CD4-positive, alpha-beta memory T cell (primary cell): ENCODE data around the gene HOXA13. TPM values are rescaled to one million over a fixed set of nuclear protein-coding genes. Genes with fewer than 3 reads are reported as not detected.

Experiments
- CTCF ChIA-PET: fragments of 350-600 bp; sonication (Branson Sonifier 250); formaldehyde crosslinking; loops from one replicate; lab custom pipeline; 2021; ENCODE audit warnings: inconsistent platforms; ENCODE audit not compliant: partially characterized antibody; lab: Charles Lee
- POLR2A ChIA-PET: fragments of 350-600 bp; sonication (Branson Sonifier 250); formaldehyde crosslinking; loops from one replicate; lab custom pipeline; 2021; ENCODE audit not compliant: partially characterized antibody; lab: Charles Lee
- DNase-seq, 5 donors: peaks; one replicate each; pipeline versions ENCODE4 v3.0.0 to v3.0.0-alpha.2; 2020 to 2022; ENCODE audit warnings: mixed read lengths in 1 of 5
- H3K27ac ChIP-seq: one replicate; pipeline ENCODE4 v1.7.0; 2013; ENCODE audit warnings: low read depth, low read length
- H3K27me3 ChIP-seq: 2 replicates; pipeline ENCODE4 v1.7.0; 2013; ENCODE audit warnings: mild to moderate bottlenecking, low read length, moderate library complexity; ENCODE audit not compliant: insufficient read depth
- H3K36me3 ChIP-seq: 2 replicates; pipeline ENCODE4 v1.7.0; 2013; ENCODE audit warnings: mild to moderate bottlenecking, low read length, moderate library complexity; ENCODE audit not compliant: insufficient read depth
- H3K4me1 ChIP-seq: 2 replicates; pipeline ENCODE4 v1.7.0; 2013; ENCODE audit warnings: mild to moderate bottlenecking, low read length, moderate library complexity; ENCODE audit not compliant: insufficient read depth
- H3K4me3 ChIP-seq, 2 donors: one replicate each; pipeline ENCODE4 v1.7.0; 2013; ENCODE audit warnings: low read length in 2 of 2, mild to moderate bottlenecking in 1 of 2
- H3K9me3 ChIP-seq, 2 donors: one replicate each; pipeline ENCODE4 v1.7.0; 2013; ENCODE audit warnings: low read length in 2 of 2, control low read depth in 1 of 2; ENCODE audit not compliant: control insufficient read depth in 1 of 2
- H3K27ac Mint-ChIP-seq, 7 donors: one replicate each; pipeline ENCODE4 v1.8.0; 2020 to 2021; ENCODE audit warnings: mixed read lengths in 7 of 7, mild to moderate bottlenecking in 6 of 7, inconsistent platforms in 3 of 7, moderate library complexity in 3 of 7
- H3K27me3 Mint-ChIP-seq, 2 donors: one replicate each; pipeline ENCODE4 v1.8.0; 2020 to 2021; ENCODE audit warnings: mixed read lengths in 2 of 2
- H3K36me3 Mint-ChIP-seq, 2 donors: one replicate each; pipeline ENCODE4 v1.8.0; 2020 to 2021; ENCODE audit warnings: mixed read lengths in 2 of 2, inconsistent platforms in 1 of 2, mild to moderate bottlenecking in 1 of 2
- H3K4me1 Mint-ChIP-seq, 4 donors: one replicate each; pipeline ENCODE4 v1.8.0; 2020 to 2021; ENCODE audit warnings: mixed read lengths in 4 of 4, mild to moderate bottlenecking in 1 of 4
- H3K4me3 Mint-ChIP-seq, 8 donors: one replicate each; pipeline ENCODE4 v1.8.0; 2020 to 2021; ENCODE audit warnings: mixed read lengths in 8 of 8, mild to moderate bottlenecking in 7 of 8, moderate library complexity in 6 of 8, inconsistent platforms in 3 of 8
- H3K9me3 Mint-ChIP-seq, 8 donors: one replicate each; pipeline ENCODE4 v1.8.0; 2020 to 2021; ENCODE audit warnings: mixed read lengths in 8 of 8, mild to moderate bottlenecking in 5 of 8, inconsistent platforms in 3 of 8, moderate library complexity in 1 of 8
- intact Hi-C: fragments of 100-400 bp; cut with micrococcal nuclease; formaldehyde crosslinking; loops from one replicate; pipeline ENCODE4 v1.15.1; 2023
- polyA plus RNA-seq, 2 donors: library from polyadenylated mRNA; unstranded; fragments of 300-500 nt; fragmentation: Illumina TruSeq; gene quantifications; one replicate each; pipeline ENCODE4 v1.2.3, GENCODE V29; 2021
- total RNA-seq, 2 experiments: library from RNA; stranded (reverse); gene quantifications; one replicate each; pipeline ENCODE4 v1.2.3, GENCODE V29; 2021

The HOXA13 gene
- total and polyA plus RNA-seq, 4 experiments from 2014 or later, result not detected

GRCh38 chr7:27178366-27178765 lies 21.5 kb downstream of the HOXA13 start:
- Histone ChIP-seq H3K27ac (no peak overlapping the region), H3K27me3 (peaks cover 47% of the 10 kb centered on the region), H3K4me1 (peaks cover 19% of the 10 kb centered on the region), H3K4me3 (no peak overlapping the region), H3K9me3 (no peaks in the 10 kb centered on the region), H3K36me3 (no peaks in the 10 kb centered on the region)
- peaks cover 53 to 68% of the 10 kb centered on the region in 2 donors for H3K27me3 Mint-ChIP-seq
- peaks cover 2 to 24% (median 6%) of the 10 kb centered on the region in 4 donors for H3K4me1 Mint-ChIP-seq
- no peak overlapping the region for H3K4me3 Mint-ChIP-seq
- DNase-seq, result no peak
- H3K36me3 Mint-ChIP-seq, result peaks cover 0 to 4% of the 10 kb centered on the region in 2 donors
- intact Hi-C loops, result no loop called here
- ChIA-PET POLR2A (interaction anchor here (1.0 kb wide), 1 partner anchor 10 kb away, joined by 3 read pairs; no protein-coding TSS in a partner anchor), CTCF (interaction anchor here (0.6 to 4.4 kb wide), 16 partner anchors 8 to 1285 kb away, joined by 3 to 38 read pairs (median 5); partner anchors contain the start of genes HIBADH and HOXA3)
- H3K27ac Mint-ChIP-seq, result no peak overlapping the region
- peaks cover 0 to 3% (median 0%) of the 10 kb centered on the region in 8 donors for H3K9me3 Mint-ChIP-seq

GRCh38 chr7:27177795-27178320 lies 22.0 kb downstream of the HOXA13 start:
- H3K4me3 Mint-ChIP-seq, result no peak overlapping the region

GRCh38 chr7:27176962-27177794 lies 22.7 kb downstream of the HOXA13 start:
- CTCF ChIA-PET, result interaction anchor here (0.8 to 4.4 kb wide), 12 partner anchors 8 to 1284 kb away, joined by 3 to 38 read pairs (median 4); partner anchors contain the start of gene HOXA11
- DNase-seq, result no peak
- intact Hi-C loops, result no loop called here
- peaks cover 48% of the 10 kb centered on the region for H3K27me3 ChIP-seq
- Mint-ChIP-seq H3K4me1 (peaks cover 5 to 28% (median 12%) of the 10 kb centered on the region in 4 donors), H3K36me3 (peaks cover 0 to 4% of the 10 kb centered on the region in 2 donors), H3K9me3 (peaks cover 0 to 3% (median 0%) of the 10 kb centered on the region in 8 donors), H3K27me3 (peaks cover 49 to 64% of the 10 kb centered on the region in 2 donors), H3K27ac (peak overlapping the region in 1 of 7 donors; percentile 22), H3K4me3 (no peak overlapping the region)
- no peak overlapping the region for H3K27ac ChIP-seq
- POLR2A ChIA-PET, result interaction anchor here (1.1 kb wide), 1 partner anchor 20 kb away, joined by 3 read pairs; no protein-coding TSS in a partner anchor
- no peak overlapping the region for H3K4me3 ChIP-seq
- H3K9me3 ChIP-seq, result no peaks in the 10 kb centered on the region
- peaks cover 26% of the 10 kb centered on the region for H3K4me1 ChIP-seq
- no peaks in the 10 kb centered on the region for H3K36me3 ChIP-seq

More at GRCh38 chr7:27177795-27178320, 22.0 kb downstream of the HOXA13 start:
- Histone ChIP-seq H3K4me3 (no peak overlapping the region), H3K27ac (no peak overlapping the region), H3K36me3 (no peaks in the 10 kb centered on the region), H3K9me3 (no peaks in the 10 kb centered on the region), H3K27me3 (peaks cover 47% of the 10 kb centered on the region), H3K4me1 (peaks cover 19% of the 10 kb centered on the region)
- Mint-ChIP-seq H3K27ac (peak overlapping the region in 1 of 7 donors; percentile 22), H3K36me3 (peaks cover 0 to 4% of the 10 kb centered on the region in 2 donors), H3K27me3 (peaks cover 49 to 66% of the 10 kb centered on the region in 2 donors), H3K4me1 (peaks cover 2 to 24% (median 7%) of the 10 kb centered on the region in 4 donors), H3K9me3 (peaks cover 0 to 3% (median 0%) of the 10 kb centered on the region in 8 donors)
- intact Hi-C loops, result no loop called here
- ChIA-PET CTCF (interaction anchor here (0.8 to 4.4 kb wide), 10 partner anchors 9 to 1285 kb away, joined by 3 to 38 read pairs (median 4); no protein-coding TSS in a partner anchor), POLR2A (interaction anchor here (1.0 to 1.1 kb wide), 2 partner anchors 11 to 21 kb away, joined by 3 read pairs; no protein-coding TSS in a partner anchor)
- no peak for DNase-seq

GRCh38 chr7:27176524-27176845 lies 23.4 kb downstream of the HOXA13 start:
- CTCF ChIA-PET, result interaction anchor here (1.1 to 4.4 kb wide), 7 partner anchors 9 to 23 kb away, joined by 3 to 38 read pairs (median 5); partner anchors contain the start of gene HOXA11
- peaks cover 33% of the 10 kb centered on the region for H3K4me1 ChIP-seq
- no peaks in the 10 kb centered on the region for H3K36me3 ChIP-seq
- Mint-ChIP-seq H3K4me3 (no peak overlapping the region), H3K4me1 (peaks cover 9 to 35% (median 18%) of the 10 kb centered on the region in 4 donors), H3K27ac (no peak overlapping the region), H3K36me3 (peaks cover 2 to 4% of the 10 kb centered on the region in 2 donors), H3K9me3 (peaks cover 0 to 8% (median 2%) of the 10 kb centered on the region in 8 donors), H3K27me3 (peaks cover 55 to 68% of the 10 kb centered on the region in 2 donors)
- H3K27me3 ChIP-seq, result peaks cover 55% of the 10 kb centered on the region
- no peak for DNase-seq
- H3K9me3 ChIP-seq, result no peaks in the 10 kb centered on the region
- H3K27ac ChIP-seq, result no peak overlapping the region
- H3K4me3 ChIP-seq, result no peak overlapping the region
- intact Hi-C loops, result no loop called here
- POLR2A ChIA-PET, result interaction anchor here (1.1 kb wide), 1 partner anchor 20 kb away, joined by 3 read pairs; no protein-coding TSS in a partner anchor

- Mint-ChIP-seq H3K27me3 (peaks cover 58 to 71% of the 10 kb centered on the region in 2 donors), H3K4me3 (peak overlapping the region in 1 of 8 donors; percentile 52), H3K27ac (no peak overlapping the region), H3K4me1 (peaks cover 11 to 37% (median 19%) of the 10 kb centered on the region in 4 donors), H3K36me3 (peaks cover 2 to 4% of the 10 kb centered on the region in 2 donors), H3K9me3 (peaks cover 0 to 10% (median 2%) of the 10 kb centered on the region in 8 donors)
- no peaks in the 10 kb centered on the region for H3K9me3 ChIP-seq
- no peak for DNase-seq
- POLR2A ChIA-PET, result no interaction called here
- CTCF ChIA-PET, result interaction anchor here (1.2 to 3.2 kb wide), 6 partner anchors 9 to 19 kb away, joined by 3 to 10 read pairs (median 5); partner anchors contain the start of genes HOXA11 and HOXA7
- no peaks in the 10 kb centered on the region for H3K36me3 ChIP-seq
- no peak overlapping the region for H3K4me3 ChIP-seq
- peaks cover 35% of the 10 kb centered on the region for H3K4me1 ChIP-seq
- intact Hi-C loops, result no loop called here
- H3K27ac ChIP-seq, result no peak overlapping the region
- peaks cover 61% of the 10 kb centered on the region for H3K27me3 ChIP-seq
Observed at GRCh38 chr7:27175626-27176523, 24.0 kb downstream of the HOXA13 start.

GRCh38 chr7:27174874-27175625 lies 24.8 kb downstream of the HOXA13 start:
- CTCF ChIA-PET, result interaction anchor here (1.2 to 3.2 kb wide), 4 partner anchors 12 to 21 kb away, joined by 3 to 10 read pairs (median 6); partner anchors contain the start of gene HOXA7
- no peak overlapping the region for H3K4me3 ChIP-seq
- POLR2A ChIA-PET, result interaction anchor here (0.9 to 1.8 kb wide), 2 partner anchors 8 to 10 kb away, joined by 3 to 9 read pairs; partner anchors contain the start of gene HOXA11
- peaks cover 11 to 37% (median 20%) of the 10 kb centered on the region in 4 donors for H3K4me1 Mint-ChIP-seq
- no peak overlapping the region for H3K27ac ChIP-seq
- H3K36me3 ChIP-seq, result no peaks in the 10 kb centered on the region
- H3K9me3 ChIP-seq, result no peaks in the 10 kb centered on the region
- H3K4me3 Mint-ChIP-seq, result peak overlapping the region in 6 of 8 donors; percentile 34 to 81 (median 54)
- no peak for DNase-seq
- intact Hi-C loops, result no loop called here
- peaks cover 63 to 73% of the 10 kb centered on the region in 2 donors for H3K27me3 Mint-ChIP-seq
- H3K27me3 ChIP-seq, result peaks cover 63% of the 10 kb centered on the region
- H3K36me3 Mint-ChIP-seq, result peaks cover 2 to 4% of the 10 kb centered on the region in 2 donors
- peaks cover 35% of the 10 kb centered on the region for H3K4me1 ChIP-seq
- H3K27ac Mint-ChIP-seq, result peak overlapping the region in 1 of 7 donors; percentile 72
- H3K9me3 Mint-ChIP-seq, result peaks cover 0 to 14% (median 2%) of the 10 kb centered on the region in 8 donors
